ENCODE measurements around the gene SDHAF4. TPM values are rescaled to one million over a fixed set of nuclear protein-coding genes. Genes with fewer than 3 reads are reported as not detected.

SDHAF4 gene
- total RNA-seq, 2 experiments from 2014 or later, result 2.2 to 2.6 TPM

DNA sequence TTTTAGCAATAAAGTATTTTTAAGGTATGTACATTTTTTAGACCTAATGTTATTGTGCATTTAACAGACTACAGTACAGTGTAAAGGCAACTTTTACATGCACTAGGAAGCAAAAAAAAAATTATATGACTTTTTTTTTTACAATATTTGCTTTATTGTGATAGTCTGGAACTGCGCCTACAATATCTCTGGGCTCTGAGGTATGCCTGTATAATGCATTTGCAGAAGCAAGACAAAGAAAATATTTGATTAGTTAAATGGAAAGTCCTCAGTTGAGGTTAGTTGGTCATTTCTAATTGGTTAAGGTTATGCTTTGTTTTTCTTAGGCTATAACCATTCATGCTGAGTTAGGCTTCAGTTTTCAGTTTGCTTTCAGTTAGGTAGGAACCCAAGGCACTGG, 54.0 kb downstream of the SDHAF4 start:
- Mint-ChIP-seq H3K4me3 (no peak overlapping the region), H3K36me3 (ENCODE audit: low read depth) (no peaks in the 10 kb centered on the region), H3K9me3 (no peaks in the 10 kb centered on the region), H3K4me1 (ENCODE audit: low read depth) (no peaks in the 10 kb centered on the region), H3K27me3 (no peaks in the 10 kb centered on the region), H3K27ac (no peak overlapping the region)
- Histone ChIP-seq H3K36me3 (ENCODE audit: insufficient read depth, low read length) (no peaks in the 10 kb centered on the region), H3K4me1 (ENCODE audit: insufficient read depth, low read length) (no peaks in the 10 kb centered on the region), H3K27ac (ENCODE audit: low read depth in 1 of 2, low read length in 2 of 2) (no peak overlapping the region), H3K9me3 (ENCODE audit: control insufficient read depth in 1 of 2, insufficient read depth in 1 of 2, low read length in 2 of 2) (no peaks in the 10 kb centered on the region), H3K27me3 (ENCODE audit: control insufficient read depth in 1 of 2, insufficient read depth in 2 of 2, low read length in 2 of 2) (no peaks in the 10 kb centered on the region), H3K4me3 (ENCODE audit: low read length) (no peak overlapping the region)
- ChIA-PET POLR2A (no interaction called here), CTCF (interaction anchor here (0.6 kb wide), 1 partner anchor 1589 kb away, joined by 3 read pairs; no protein-coding TSS in a partner anchor)
- ATAC-seq (ENCODE audit: poor library complexity), result no peak
- no peak for DNase-seq
- TF ChIP-seq CTCF (IDR thresholded peaks at IDR 0.05), result no peak
- intact Hi-C loops (cut with DNase I, micrococcal nuclease), result no loop called here

DNA sequence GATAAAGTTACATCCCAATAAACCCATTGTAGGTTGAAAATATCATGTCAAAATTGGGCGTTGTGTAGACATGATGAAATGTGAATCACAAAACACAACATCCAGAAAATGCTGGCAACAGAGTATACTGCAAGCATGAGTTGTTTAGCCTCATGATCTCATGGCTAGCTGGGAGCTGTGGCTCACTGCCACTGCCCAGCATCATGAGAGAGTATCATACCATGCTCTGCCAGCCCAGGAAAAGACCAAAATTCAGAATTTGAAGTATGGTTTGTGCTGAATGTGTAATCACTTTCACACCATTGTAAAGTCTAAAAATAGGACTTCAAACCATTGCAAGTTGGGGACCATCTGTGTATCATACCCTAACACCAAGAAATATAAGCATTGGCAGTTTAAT, 55.7 kb downstream of the SDHAF4 start:
- POLR2A ChIA-PET, result no interaction called here
- intact Hi-C loops (cut with DNase I, micrococcal nuclease), result no loop called here
- ATAC-seq (ENCODE audit: poor library complexity), result no peak
- Histone ChIP-seq H3K9me3 (ENCODE audit: control insufficient read depth in 1 of 2, insufficient read depth in 1 of 2, low read length in 2 of 2) (peaks cover 0 to 1% of the 10 kb centered on the region in 2 experiments), H3K36me3 (ENCODE audit: insufficient read depth, low read length) (no peaks in the 10 kb centered on the region), H3K27ac (ENCODE audit: low read depth in 1 of 2, low read length in 2 of 2) (no peak overlapping the region), H3K4me3 (ENCODE audit: low read length) (no peak overlapping the region), H3K4me1 (ENCODE audit: insufficient read depth, low read length) (no peaks in the 10 kb centered on the region), H3K27me3 (ENCODE audit: control insufficient read depth in 1 of 2, insufficient read depth in 2 of 2, low read length in 2 of 2) (no peaks in the 10 kb centered on the region)
- no peak for TF ChIP-seq CTCF (IDR thresholded peaks at IDR 0.05)
- Mint-ChIP-seq H3K4me3 (no peak overlapping the region), H3K27me3 (no peaks in the 10 kb centered on the region), H3K9me3 (no peaks in the 10 kb centered on the region), H3K27ac (no peak overlapping the region), H3K36me3 (ENCODE audit: low read depth) (no peaks in the 10 kb centered on the region), H3K4me1 (ENCODE audit: low read depth) (no peaks in the 10 kb centered on the region)
- CTCF ChIA-PET, result no interaction called here
- DNase-seq, result no peak

GRCh38 chr6:70625436-70625835, 58.7 kb downstream of the SDHAF4 start:
- DNase-seq, result no peak
- Mint-ChIP-seq H3K9me3 (no peaks in the 10 kb centered on the region), H3K4me1 (ENCODE audit: low read depth) (no peaks in the 10 kb centered on the region), H3K27ac (no peak overlapping the region), H3K36me3 (ENCODE audit: low read depth) (no peaks in the 10 kb centered on the region), H3K4me3 (no peak overlapping the region), H3K27me3 (no peaks in the 10 kb centered on the region)
- ChIA-PET POLR2A (no interaction called here), CTCF (no interaction called here)
- Histone ChIP-seq H3K9me3 (ENCODE audit: control insufficient read depth in 1 of 2, insufficient read depth in 1 of 2, low read length in 2 of 2) (peaks cover 0 to 7% of the 10 kb centered on the region in 2 experiments), H3K4me1 (ENCODE audit: insufficient read depth, low read length) (no peaks in the 10 kb centered on the region), H3K36me3 (ENCODE audit: insufficient read depth, low read length) (no peaks in the 10 kb centered on the region), H3K27ac (ENCODE audit: low read depth in 1 of 2, low read length in 2 of 2) (no peak overlapping the region), H3K4me3 (ENCODE audit: low read length) (no peak overlapping the region), H3K27me3 (ENCODE audit: control insufficient read depth in 1 of 2, insufficient read depth in 2 of 2, low read length in 2 of 2) (no peaks in the 10 kb centered on the region)
- no peak for ATAC-seq (ENCODE audit: poor library complexity)
- intact Hi-C loops (cut with DNase I, micrococcal nuclease), result no loop called here
- TF ChIP-seq CTCF (IDR thresholded peaks at IDR 0.05), result no peak
